GM23338 (cell line): ENCODE measurements around the gene SV2C. TPM values are rescaled to one million over a fixed set of nuclear protein-coding genes. Genes with fewer than 3 reads are reported as not detected.

Experiments used
- ATAC-seq: fragments of 200-7000 bp; cut with Tn5 transposase; 3 replicates; pipeline ENCODE4 v1.9.1; 2020
- DNase-seq: peaks from one replicate; pipeline ENCODE4 v3.0.0-alpha.2; 2015; ENCODE audit warnings: low spot score
- H2AFZ ChIP-seq: fragments of 200-600 bp; sonication (generic); 2 replicates; pipeline ENCODE4 v1.8.0; 2016; ENCODE audit warnings: antibody characterized with exemption, mild to moderate bottlenecking, moderate library complexity
- H3F3A ChIP-seq: fragments of 200-600 bp; sonication (generic); replicated peaks from 2 replicates; pipeline ENCODE4 v1.8.0; 2017; ENCODE audit warnings: antibody characterized with exemption, mixed run types, low read depth
- H3K27ac ChIP-seq: fragments of 200-600 bp; sonication (generic); 2 replicates; pipeline ENCODE4 v1.6.1; 2016; ENCODE audit warnings: low read depth
- H3K27me3 ChIP-seq: fragments of 200-600 bp; sonication (generic); 2 replicates; pipeline ENCODE4 v1.8.0; 2016; ENCODE audit warnings: mild to moderate bottlenecking, mixed run types, moderate library complexity; ENCODE audit not compliant: insufficient read depth
- H3K36me3 ChIP-seq: fragments of 200-600 bp; sonication (generic); 2 replicates; pipeline ENCODE4 v1.8.0; 2016; ENCODE audit warnings: mild to moderate bottlenecking; ENCODE audit not compliant: insufficient read depth
- H3K4me1 ChIP-seq: fragments of 200-600 bp; sonication (generic); 2 replicates; pipeline ENCODE4 v1.8.0; 2016; ENCODE audit warnings: mild to moderate bottlenecking, moderate library complexity; ENCODE audit not compliant: insufficient read depth
- H3K4me2 ChIP-seq: fragments of 200-600 bp; sonication (generic); 2 replicates; pipeline ENCODE4 v1.7.1; 2017; ENCODE audit warnings: mixed run types
- H3K4me3 ChIP-seq: fragments of 200-600 bp; sonication (generic); 2 replicates; pipeline ENCODE4 v1.6.1; 2016; ENCODE audit warnings: mixed run types
- H3K79me2 ChIP-seq: fragments of 200-600 bp; sonication (generic); replicated peaks from 2 replicates; pipeline ENCODE4 v1.8.0; 2017; ENCODE audit warnings: mild to moderate bottlenecking; ENCODE audit not compliant: insufficient read depth
- H3K9me2 ChIP-seq: fragments of 200-600 bp; sonication (generic); 2 replicates; pipeline ENCODE4 v1.8.0; 2017; ENCODE audit not compliant: insufficient read depth
- H4K20me1 ChIP-seq: fragments of 200-600 bp; sonication (generic); replicated peaks from 2 replicates; pipeline ENCODE4 v1.8.0; 2017; ENCODE audit warnings: mild to moderate bottlenecking; ENCODE audit not compliant: insufficient read depth
- H3K27ac Mint-ChIP-seq: 2 replicates; pipeline ENCODE4 v1.8.0; 2020; ENCODE audit warnings: inconsistent platforms, mild to moderate bottlenecking, moderate library complexity, mixed read lengths
- H3K27me3 Mint-ChIP-seq: 3 replicates; pipeline ENCODE4 v1.8.0; 2022; ENCODE audit warnings: low read depth, mild to moderate bottlenecking, moderate library complexity, mixed read lengths, inconsistent platforms; ENCODE audit not compliant: insufficient read depth, poor library complexity
- H3K36me3 Mint-ChIP-seq: 3 replicates; pipeline ENCODE4 v1.8.0; 2021; ENCODE audit warnings: low read depth, mild to moderate bottlenecking, inconsistent platforms, moderate library complexity, mixed read lengths
- H3K4me1 Mint-ChIP-seq: 3 replicates; pipeline ENCODE4 v1.8.0; 2020; ENCODE audit warnings: mild to moderate bottlenecking, inconsistent platforms, mixed read lengths
- H3K4me3 Mint-ChIP-seq: 3 replicates; pipeline ENCODE4 v1.8.0; 2021; ENCODE audit warnings: moderate library complexity, mild to moderate bottlenecking, inconsistent platforms, mixed read lengths
- H3K9me3 Mint-ChIP-seq: 3 replicates; pipeline ENCODE4 v1.8.0; 2020; ENCODE audit warnings: moderate library complexity, mild to moderate bottlenecking, inconsistent platforms, mixed read lengths
- CREB1 ChIP-seq: fragments of 250-450 bp; sonication (Bioruptor Pico); IDR thresholded peaks from 2 replicates; pipeline ENCODE4 v1.5.0; 2020; ENCODE audit warnings: low read depth, mild to moderate bottlenecking, moderate library complexity
- CTCF ChIP-seq, 2 experiments: fragments of 200-600 bp in 1 of 2; sonication (generic) in 1 of 2; conservative IDR thresholded peaks; 2 replicates each; pipeline versions ENCODE4 v1.5.1 to v1.6.1; 2016 to 2017; ENCODE audit warnings: antibody characterized with exemption in 2 of 2, low read depth in 2 of 2, mild to moderate bottlenecking in 2 of 2, moderate library complexity in 1 of 2
- ETS1 ChIP-seq: IDR thresholded peaks from 2 replicates; pipeline ENCODE4 v1.6.1; 2016; ENCODE audit warnings: antibody characterized with exemption
- EZH2 ChIP-seq: fragments of 200-600 bp; sonication (generic); IDR thresholded peaks from one replicate; pipeline ENCODE4 v1.8.0; 2017; ENCODE audit warnings: antibody characterized with exemption, mild to moderate bottlenecking, low read depth; ENCODE audit not compliant: unreplicated experiment
- EZH2phosphoT487 ChIP-seq: fragments of 200-600 bp; sonication (generic); IDR thresholded peaks from one replicate; pipeline ENCODE4 v1.8.1; 2018; ENCODE audit warnings: antibody characterized with exemption; ENCODE audit not compliant: unreplicated experiment
- JUNB ChIP-seq: IDR thresholded peaks from one replicate; pipeline ENCODE4 v1.6.1; 2016; ENCODE audit warnings: antibody characterized with exemption; ENCODE audit not compliant: unreplicated experiment
- NANOG ChIP-seq: IDR thresholded peaks from 2 replicates; pipeline ENCODE4 v1.6.1; 2016; ENCODE audit warnings: antibody characterized with exemption, borderline replicate concordance
- POLR2AphosphoS5 ChIP-seq: IDR thresholded peaks from 2 replicates; pipeline ENCODE4 v1.6.1; 2016; ENCODE audit warnings: antibody characterized with exemption, low read depth
- REST ChIP-seq: IDR thresholded peaks from one replicate; pipeline ENCODE4 v1.6.1; 2018; ENCODE audit warnings: antibody characterized with exemption; ENCODE audit not compliant: unreplicated experiment
- STAT1 ChIP-seq: IDR thresholded peaks from one replicate; pipeline ENCODE4 v1.6.1; 2016; ENCODE audit warnings: antibody characterized with exemption; ENCODE audit not compliant: unreplicated experiment
- ZNF114 ChIP-seq: fragments of 250-450 bp; sonication (Bioruptor Pico); IDR thresholded peaks from 2 replicates; pipeline ENCODE4 v1.5.0; 2020; ENCODE audit warnings: mild to moderate bottlenecking, moderate library complexity
- ZNF331 ChIP-seq: fragments of 250-450 bp; sonication (Bioruptor Pico); IDR thresholded peaks from 2 replicates; pipeline ENCODE4 v1.5.0; 2020; ENCODE audit warnings: low read depth, mild to moderate bottlenecking, moderate library complexity
- ZNF462 ChIP-seq: fragments of 250-450 bp; sonication (Bioruptor Pico); IDR thresholded peaks from 2 replicates; pipeline ENCODE4 v1.5.0; 2020; ENCODE audit warnings: mild to moderate bottlenecking, moderate library complexity
- polyA plus RNA-seq: library from polyadenylated mRNA; unstranded; fragments of >200 nt; fragmentation: Nextera tagmentation; extraction: Ambion mirVana; gene quantifications from 2 replicates; pipeline ENCODE4 v1.2.1, GENCODE V29; 2016
- total RNA-seq: library from RNA; depleted of rRNA; stranded (reverse); fragments of >200 nt; shearing (Covaris generic); gene quantifications from 2 replicates; pipeline ENCODE4 v1.2.3, GENCODE V29; 2014

The SV2C gene
- total and polyA plus RNA-seq, 2 experiments from 2014 or later: 0.05 to 0.07 TPM

GRCh38 chr5:76190356-76190755, 107.2 kb downstream of the SV2C start:
- Mint-ChIP-seq H3K27ac (no peak overlapping the region), H3K27me3 (no peaks in the 10 kb centered on the region), H3K36me3 (peaks cover 5% of the 10 kb centered on the region; the same call in 2 of the 3 replicates), H3K4me3 (no peak overlapping the region), H3K9me3 (peaks cover 10% of the 10 kb centered on the region), H3K4me1 (peaks cover 14% of the 10 kb centered on the region)
- peaks cover 12% of the 10 kb centered on the region for H3K4me1 ChIP-seq
- no peak overlapping the region for H3K4me2 ChIP-seq
- DNase-seq (no peak), ATAC-seq (no peak)
- no peaks in the 10 kb centered on the region for H3K79me2 ChIP-seq
- H3K27ac ChIP-seq: no peak overlapping the region
- H3K27me3 ChIP-seq: no peaks in the 10 kb centered on the region
- no peaks in the 10 kb centered on the region for H4K20me1 ChIP-seq
- TF ChIP-seq EZH2phosphoT487 (no peak), NANOG (no peak), ZNF331 (CRISPR knock-in tag) (no peak), ZNF114 (CRISPR knock-in tag) (no peak), EZH2 (no peak), JUNB (no peak), CREB1 (CRISPR knock-in tag) (no peak), ETS1 (no peak), ZNF462 (CRISPR knock-in tag) (no peak), CTCF (conservative IDR thresholded peaks at IDR 0.05; ENCODE audit: low read depth in 2 of 2) (no peak), POLR2AphosphoS5 (no peak), STAT1 (no peak), REST (no peak)
- H3K9me2 ChIP-seq: 0 out of 2 replicates have a peak, but pooled peaks cover 5% of the 10 kb centered on the region
- no peaks in the 10 kb centered on the region for H3F3A ChIP-seq
- no peak overlapping the region for H2AFZ ChIP-seq
- no peaks in the 10 kb centered on the region for H3K36me3 ChIP-seq
- H3K4me3 ChIP-seq: no peak overlapping the region
